ENCODE data around the gene CMYA5. TPM values are rescaled to one million over a fixed set of nuclear protein-coding genes. Genes with fewer than 3 reads are reported as not detected.
A peak's percentile ranks its signal among the peaks of the same experiment; 100 is the strongest.

The CMYA5 gene
- total RNA-seq, 4 donors from 2014 or later, result 15.8 to 49.4 (median 27.0) TPM

DNA sequence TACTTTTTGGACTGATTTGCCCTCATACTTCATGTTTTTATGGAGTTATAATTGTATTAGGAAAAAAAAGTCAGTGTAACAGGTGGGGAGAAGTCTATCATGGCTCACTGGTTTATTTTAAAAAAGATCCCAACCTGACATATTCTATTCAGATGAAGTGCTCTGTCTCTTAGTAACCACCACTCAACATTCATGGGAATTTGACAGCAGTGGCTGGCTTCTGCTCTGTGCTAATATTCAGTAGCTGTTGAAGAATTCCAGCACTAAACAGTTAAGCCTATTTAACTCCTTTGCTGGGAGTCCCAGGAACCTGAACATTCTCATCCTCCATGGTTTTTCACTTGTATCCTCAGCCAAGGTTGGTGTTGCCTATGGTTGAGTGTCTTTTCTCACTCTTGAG, 23.1 kb downstream of the CMYA5 start:
- no peak for TF ChIP-seq POLR2A (IDR thresholded peaks at IDR 0.05)
- TF ChIP-seq, protein P1, sequence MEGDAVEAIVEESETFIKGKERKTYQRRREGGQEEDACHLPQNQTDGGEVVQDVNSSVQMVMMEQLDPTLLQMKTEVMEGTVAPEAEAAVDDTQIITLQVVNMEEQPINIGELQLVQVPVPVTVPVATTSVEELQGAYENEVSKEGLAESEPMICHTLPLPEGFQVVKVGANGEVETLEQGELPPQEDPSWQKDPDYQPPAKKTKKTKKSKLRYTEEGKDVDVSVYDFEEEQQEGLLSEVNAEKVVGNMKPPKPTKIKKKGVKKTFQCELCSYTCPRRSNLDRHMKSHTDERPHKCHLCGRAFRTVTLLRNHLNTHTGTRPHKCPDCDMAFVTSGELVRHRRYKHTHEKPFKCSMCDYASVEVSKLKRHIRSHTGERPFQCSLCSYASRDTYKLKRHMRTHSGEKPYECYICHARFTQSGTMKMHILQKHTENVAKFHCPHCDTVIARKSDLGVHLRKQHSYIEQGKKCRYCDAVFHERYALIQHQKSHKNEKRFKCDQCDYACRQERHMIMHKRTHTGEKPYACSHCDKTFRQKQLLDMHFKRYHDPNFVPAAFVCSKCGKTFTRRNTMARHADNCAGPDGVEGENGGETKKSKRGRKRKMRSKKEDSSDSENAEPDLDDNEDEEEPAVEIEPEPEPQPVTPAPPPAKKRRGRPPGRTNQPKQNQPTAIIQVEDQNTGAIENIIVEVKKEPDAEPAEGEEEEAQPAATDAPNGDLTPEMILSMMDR (IDR thresholded peaks at IDR 0.05), result no peak
- DNase-seq, result no peak
- Histone ChIP-seq H3K9me3 (no peaks in the 10 kb centered on the region), H3K27ac (no peak overlapping the region), H3K4me3 (no peak overlapping the region), H3K36me3 (no peaks in the 10 kb centered on the region), H3K27me3 (no peaks in the 10 kb centered on the region), H3K4me1 (no peaks in the 10 kb centered on the region)
- intact Hi-C loops (cut with DNase I; ENCODE audit: low total_unique reads), result no loop called here

DNA sequence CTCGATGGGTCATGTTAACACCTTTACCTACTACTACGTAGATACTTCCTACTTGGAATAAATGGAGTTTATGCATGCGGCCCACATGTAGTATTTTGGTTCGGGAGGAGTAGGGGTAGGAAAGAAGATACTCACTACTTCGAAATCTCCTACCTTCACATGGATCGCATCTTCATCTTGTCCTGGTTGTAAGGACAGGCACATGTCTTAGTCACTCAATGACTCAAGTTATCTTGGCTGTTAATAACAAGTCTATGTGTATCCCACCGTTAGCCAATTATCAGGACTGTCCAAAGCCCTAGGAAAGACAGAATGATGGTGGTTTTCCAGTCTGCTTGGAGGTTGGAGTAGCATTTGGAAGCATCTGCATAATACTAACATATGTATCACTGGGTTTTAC, 24.1 kb downstream of the CMYA5 start:
- TF ChIP-seq, protein P1 (IDR thresholded peaks at IDR 0.05), result no peak
- TF ChIP-seq POLR2A (IDR thresholded peaks at IDR 0.05), result no peak
- H3K4me3 ChIP-seq, result no peak overlapping the region
- no peaks in the 10 kb centered on the region for H3K27me3 ChIP-seq
- H3K9me3 ChIP-seq, result no peaks in the 10 kb centered on the region
- no peak overlapping the region for H3K27ac ChIP-seq
- intact Hi-C loops (cut with DNase I; ENCODE audit: low total_unique reads), result no loop called here
- no peaks in the 10 kb centered on the region for H3K4me1 ChIP-seq
- H3K36me3 ChIP-seq, result no peaks in the 10 kb centered on the region
- DNase-seq, result no peak

DNA sequence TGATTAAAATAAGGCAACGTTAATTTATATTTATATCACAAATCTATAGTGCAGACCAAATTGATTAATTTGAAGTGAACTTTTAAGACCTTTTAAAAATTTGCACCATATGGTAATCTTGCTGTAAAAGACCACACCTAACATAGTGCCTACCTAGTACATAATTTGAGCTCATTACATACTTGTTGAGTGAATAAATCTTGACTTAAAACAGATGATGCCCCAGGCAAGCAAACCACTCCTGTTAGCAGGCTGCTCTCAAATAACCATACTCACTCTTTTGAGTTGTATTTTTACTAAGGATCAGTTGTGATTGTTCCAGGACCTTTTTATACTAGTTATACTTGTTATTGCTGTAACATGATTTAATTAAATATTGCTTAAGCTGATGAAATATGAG, 27.2 kb downstream of the CMYA5 start:
- Histone ChIP-seq H3K4me3 (no peak overlapping the region), H3K4me1 (no peaks in the 10 kb centered on the region), H3K27ac (no peak overlapping the region), H3K27me3 (no peaks in the 10 kb centered on the region), H3K9me3 (peaks cover 0 to 9% of the 10 kb centered on the region in 2 donors), H3K36me3 (no peaks in the 10 kb centered on the region)
- no peak for TF ChIP-seq POLR2A (IDR thresholded peaks at IDR 0.05)
- TF ChIP-seq, protein P1 (IDR thresholded peaks at IDR 0.05), result no peak
- DNase-seq, result no peak
- intact Hi-C loops (cut with DNase I; ENCODE audit: low total_unique reads), result no loop called here

DNA sequence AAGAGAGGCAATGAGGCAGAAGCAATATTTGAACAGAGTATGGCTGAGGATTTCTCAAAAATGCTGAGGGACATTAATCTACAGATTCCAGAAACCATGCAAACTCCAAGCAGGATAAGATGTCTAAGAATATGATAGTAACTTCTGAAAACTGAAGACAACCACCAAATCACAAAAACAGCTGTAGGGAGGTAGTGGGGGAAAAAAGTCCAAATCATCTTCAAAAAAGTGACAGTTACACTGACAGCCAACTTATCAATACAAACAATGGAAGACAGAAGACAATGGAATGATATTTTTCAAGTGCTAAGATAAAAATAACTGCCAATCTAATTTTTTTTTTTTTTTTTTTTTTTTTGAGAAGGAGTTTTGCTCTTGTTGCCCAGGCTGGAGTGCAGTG, 30.5 kb downstream of the CMYA5 start:
- intact Hi-C loops (cut with DNase I; ENCODE audit: low total_unique reads), result no loop called here
- DNase-seq, result no peak
- TF ChIP-seq, protein P1 (IDR thresholded peaks at IDR 0.05), result no peak
- no peak for TF ChIP-seq POLR2A (IDR thresholded peaks at IDR 0.05)
- H3K4me1 ChIP-seq, result no peaks in the 10 kb centered on the region
- no peaks in the 10 kb centered on the region for H3K27me3 ChIP-seq
- H3K9me3 ChIP-seq, result peaks cover 0 to 9% of the 10 kb centered on the region in 2 donors
- H3K4me3 ChIP-seq, result no peak overlapping the region
- H3K36me3 ChIP-seq, result no peaks in the 10 kb centered on the region
- no peak overlapping the region for H3K27ac ChIP-seq

DNA sequence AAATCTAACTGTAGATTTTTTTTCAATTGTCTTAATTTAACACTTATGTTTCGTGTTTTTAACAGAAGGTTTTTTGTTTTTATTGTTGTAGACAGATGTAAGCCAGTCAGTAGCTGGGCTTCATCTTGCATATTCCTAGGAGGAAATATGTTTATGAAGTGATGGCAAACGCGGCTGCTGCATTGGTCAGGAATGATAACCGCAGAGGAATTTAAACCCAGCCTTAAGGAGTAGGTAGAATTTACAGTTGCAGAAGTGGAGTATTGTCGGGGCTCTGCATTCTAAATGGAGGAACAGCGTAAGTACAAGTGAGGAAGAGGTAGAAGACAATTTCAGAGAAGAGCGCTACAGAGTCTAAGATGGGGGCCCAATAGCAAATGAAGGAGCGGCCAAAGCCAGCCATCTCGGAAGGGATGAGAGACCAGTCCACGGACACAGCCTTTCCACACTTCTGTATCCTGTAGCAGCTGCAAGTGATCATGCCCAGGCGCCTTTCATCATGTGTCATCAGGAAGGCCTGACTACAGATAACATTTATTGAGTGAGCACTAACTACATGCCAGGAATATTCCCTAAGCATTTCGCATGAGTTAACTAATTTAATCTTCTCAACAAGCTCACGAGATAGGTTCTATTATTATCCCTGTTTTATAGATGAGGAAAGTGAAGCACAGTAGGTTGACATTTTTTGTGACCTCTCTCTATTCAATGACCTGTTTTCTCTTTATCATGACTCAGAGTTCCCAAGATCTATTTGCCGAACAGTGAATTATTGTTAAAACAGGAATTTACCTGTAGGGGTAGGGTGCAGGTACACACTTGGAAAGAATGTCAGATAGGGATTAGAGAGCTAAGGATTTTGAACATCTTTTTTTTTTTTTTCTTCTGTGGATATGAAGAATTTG, 38.1 kb downstream of the CMYA5 start:
- peak; percentile 34 to 38 for DNase-seq
- H3K9me3 ChIP-seq, result no peaks in the 10 kb centered on the region
- no peaks in the 10 kb centered on the region for H3K27me3 ChIP-seq
- TF ChIP-seq, protein P1 (IDR thresholded peaks at IDR 0.05), result no peak
- no peak for TF ChIP-seq POLR2A (IDR thresholded peaks at IDR 0.05)
- peak overlapping the region in 1 of 2 donors; percentile 30 for H3K27ac ChIP-seq
- H3K4me3 ChIP-seq, result no peak overlapping the region
- no peaks in the 10 kb centered on the region for H3K4me1 ChIP-seq
- intact Hi-C loops (cut with DNase I; ENCODE audit: low total_unique reads), result no loop called here
- no peaks in the 10 kb centered on the region for H3K36me3 ChIP-seq
